HepG2 (cell line): ENCODE measurements around the gene ZFHX3. TPM values are rescaled to one million over a fixed set of nuclear protein-coding genes. Genes with fewer than 3 reads are reported as not detected.

Experiments
- ATAC-seq: fragments of 200-7000 bp; cut with Tn5 transposase; 3 replicates; pipeline ENCODE4 v1.9.1; 2020; ENCODE audit warnings: mild to moderate bottlenecking, moderate library complexity
- BruUV-seq: library from RNA; stranded (reverse); fragments of 400-500 nt; replicated peaks from 2 replicates; lab custom pipeline; 2021; lab: Mats Ljungman, UMichigan
- CTCF ChIA-PET: fragments of 300-600 bp; formaldehyde crosslinking; extraction: SDS; loops from one replicate; lab custom pipeline; 2021; ENCODE audit warnings: low total read pairs, inconsistent platforms, low intra/inter-chr PET ratio; lab: Yijun Ruan, JAX
- POLR2A ChIA-PET: fragments of 350-600 bp; sonication (Branson Sonifier 250); formaldehyde crosslinking; loops from one replicate; lab custom pipeline; 2020; ENCODE audit warnings: antibody characterized with exemption, inconsistent platforms; lab: Yijun Ruan, JAX
- DNase-seq: peaks from one replicate; pipeline ENCODE4 v3.0.0-alpha.2; 2015; ENCODE audit warnings: low spot score
- FAIRE-seq: peaks from 3 replicates; lab custom pipeline; 2011; peaks lifted over from hg19 to GRCh38; lab: Jason Lieb, UNC
- H2AFZ ChIP-seq: one replicate; pipeline ENCODE4 v1.6.1; 2011; ENCODE audit warnings: low read length, inconsistent platforms
- H3K27ac ChIP-seq: fragments of 300-600 bp; 3 replicates; pipeline ENCODE4 v1.8.0; 2011; ENCODE audit warnings: mixed run types, mild to moderate bottlenecking, mixed read lengths, low read length, inconsistent platforms; ENCODE audit not compliant: insufficient read depth; ENCODE audit errors: extremely low read length
- H3K27me3 ChIP-seq, 2 experiments: fragments of 200-600 bp in 1 of 2; 2 replicates in 1 of 2; 3 replicates in 1 of 2; pipeline versions ENCODE4 v1.6.0 to v1.8.0; 2011; ENCODE audit warnings: low read length in 2 of 2, mild to moderate bottlenecking in 2 of 2, moderate library complexity in 2 of 2, inconsistent platforms in 1 of 2; ENCODE audit not compliant: insufficient read depth in 2 of 2, control insufficient read depth in 1 of 2
- H3K36me3 ChIP-seq, 2 experiments: fragments of 200-600 bp in 1 of 2; replicated peaks in 1 of 2; 2 replicates in 1 of 2; 3 replicates in 1 of 2; pipeline versions ENCODE4 v1.5.1 to v1.8.0; 2011; ENCODE audit warnings: low read length in 2 of 2, inconsistent platforms in 1 of 2; ENCODE audit not compliant: insufficient read depth in 2 of 2, control insufficient read depth in 1 of 2
- H3K4me1 ChIP-seq: 2 replicates; pipeline ENCODE4 v1.5.1; 2012; ENCODE audit warnings: low read length, inconsistent platforms; ENCODE audit not compliant: insufficient read depth
- H3K4me2 ChIP-seq: 2 replicates; pipeline ENCODE4 v1.6.0; 2011; ENCODE audit warnings: low read depth, low read length, inconsistent platforms
- H3K4me3 ChIP-seq, 3 experiments: fragments of 200-600 bp in 1 of 3; sonication (generic), shearing (Covaris generic) in 1 of 3; replicated peaks in 1 of 3; 2 replicates each; pipeline ENCODE4 v1.5.1; 2011 to 2016; ENCODE audit warnings: low read length in 3 of 3, inconsistent platforms in 2 of 3, low read depth in 2 of 3, mild to moderate bottlenecking in 2 of 3, control low read depth in 1 of 3, mixed read lengths in 1 of 3; ENCODE audit not compliant: insufficient read depth in 1 of 3
- H3K79me2 ChIP-seq: one replicate; pipeline ENCODE4 v1.6.1; 2011; ENCODE audit warnings: low read length, inconsistent platforms; ENCODE audit not compliant: insufficient read depth
- H3K9ac ChIP-seq: 2 replicates; pipeline ENCODE4 v1.6.0; 2011; ENCODE audit warnings: mild to moderate bottlenecking, low read depth, low read length, inconsistent platforms; ENCODE audit not compliant: insufficient read depth
- H3K9me3 ChIP-seq: 2 replicates; pipeline ENCODE4 v1.5.1; 2012; ENCODE audit warnings: mild to moderate bottlenecking, low read length
- H4K20me1 ChIP-seq: 2 replicates; pipeline ENCODE4 v1.6.0; 2011; ENCODE audit warnings: inconsistent platforms, mild to moderate bottlenecking, low read length, moderate library complexity; ENCODE audit not compliant: insufficient read depth
- RBM22 ChIP-seq: fragments of 200-400 bp; formaldehyde crosslinking; optimal IDR thresholded peaks from 2 replicates; pipeline ENCODE3; 2017; ENCODE audit warnings: mild to moderate bottlenecking, low read length, moderate library complexity
- XBP1 ChIP-seq: sonication (generic); formaldehyde crosslinking; IDR thresholded peaks from 2 replicates; pipeline ENCODE4 v1.5.0; 2020; ENCODE audit warnings: missing genetic modification reagents
- ZKSCAN8 ChIP-seq: IDR thresholded peaks from 2 replicates; pipeline ENCODE4 v1.6.1; 2016; ENCODE audit warnings: borderline replicate concordance, missing genetic modification reagents, missing compliant biosample characterization
- ZNF567 ChIP-seq: sonication (generic); formaldehyde crosslinking; IDR thresholded peaks from 2 replicates; pipeline ENCODE4 v1.8.1; 2023; ENCODE audit warnings: mild to moderate bottlenecking, missing genetic modification reagents, borderline replicate concordance
- ZNF839 ChIP-seq: sonication (generic); formaldehyde crosslinking; IDR thresholded peaks from 2 replicates; pipeline ENCODE4 v1.4.0; 2020; ENCODE audit warnings: missing genetic modification reagents, mild to moderate bottlenecking, borderline replicate concordance
- WGBS: methylation state at CpG from one replicate; pipeline ENCODE4 v1.1.6; 2017; ENCODE audit warnings: low lambda C conversion rate; 5-methylcytosine and 5-hydroxymethylcytosine counted together
- in situ Hi-C: cut with HindIII; loops from 2 replicates; pipeline ENCODE4 v1.10.0; 2017; ENCODE audit warnings: low pct_unique_long_range_greater_than_20kb; ENCODE audit not compliant: extremely low pct_ligation_motif_present
- intact Hi-C: fragments of 100-400 bp; cut with micrococcal nuclease; formaldehyde crosslinking; loops from one replicate; pipeline ENCODE4 v1.10.0; 2022; ENCODE audit not compliant: unreplicated experiment
- polyA plus RNA-seq, 8 experiments: library from polyadenylated mRNA; depleted of rRNA in 3 of 8; stranded (reverse) in 7 of 8; unstranded in 1 of 8; fragments of >200 nt; fragmentation: Illumina TruSeq in 4 of 8; extraction: Trizol in 4 of 8; gene quantifications; 2 replicates each; pipeline versions ENCODE4 v1.2.1 to v1.2.3, GENCODE V29; 2011 to 2016; ENCODE audit warnings: low read depth in 4 of 8, missing spikeins in 1 of 8, mixed read lengths in 1 of 8; ENCODE audit not compliant: insufficient read depth in 1 of 8
- total RNA-seq, 5 experiments: library from RNA; depleted of rRNA; stranded (reverse); fragments of >200 nt; fragmentation: Illumina TruSeq; extraction: Trizol; gene quantifications; 2 replicates each; pipeline ENCODE4 v1.2.3, GENCODE V29; 2016; ENCODE audit warnings: low read depth in 1 of 5
- TF ChIP-seq, protein P1 (sequence below): sonication (generic); formaldehyde crosslinking; IDR thresholded peaks from 2 replicates; pipeline ENCODE4 v1.4.0; 2020; ENCODE audit warnings: missing genetic modification reagents
- TF ChIP-seq, protein P2 (sequence below): sonication (generic); formaldehyde crosslinking; IDR thresholded peaks from 2 replicates; pipeline ENCODE4 v1.9.0; 2022; ENCODE audit warnings: missing genetic modification reagents, mild to moderate bottlenecking, borderline replicate concordance
- TF ChIP-seq, protein P3 (sequence below), 2 experiments: fragments of 450-650 bp in 1 of 2; sonication (generic) in 1 of 2; formaldehyde crosslinking; IDR thresholded peaks; 2 replicates each; pipeline versions ENCODE4 v1.5.0 to v1.8.0; 2020 to 2022; ENCODE audit warnings: mild to moderate bottlenecking in 1 of 2, missing genetic modification reagents in 1 of 2
- TF ChIP-seq, protein P4 (sequence below): sonication (generic); formaldehyde crosslinking; IDR thresholded peaks from 2 replicates; pipeline ENCODE4 v1.5.0; 2020; ENCODE audit warnings: missing genetic modification reagents

Gene ZFHX3
- total and polyA plus RNA-seq, 2 of the 13 experiments (the other 11 are each of a cell fraction or from before 2014, with no cell fraction given) = 5.0 to 6.0 TPM

DNA sequence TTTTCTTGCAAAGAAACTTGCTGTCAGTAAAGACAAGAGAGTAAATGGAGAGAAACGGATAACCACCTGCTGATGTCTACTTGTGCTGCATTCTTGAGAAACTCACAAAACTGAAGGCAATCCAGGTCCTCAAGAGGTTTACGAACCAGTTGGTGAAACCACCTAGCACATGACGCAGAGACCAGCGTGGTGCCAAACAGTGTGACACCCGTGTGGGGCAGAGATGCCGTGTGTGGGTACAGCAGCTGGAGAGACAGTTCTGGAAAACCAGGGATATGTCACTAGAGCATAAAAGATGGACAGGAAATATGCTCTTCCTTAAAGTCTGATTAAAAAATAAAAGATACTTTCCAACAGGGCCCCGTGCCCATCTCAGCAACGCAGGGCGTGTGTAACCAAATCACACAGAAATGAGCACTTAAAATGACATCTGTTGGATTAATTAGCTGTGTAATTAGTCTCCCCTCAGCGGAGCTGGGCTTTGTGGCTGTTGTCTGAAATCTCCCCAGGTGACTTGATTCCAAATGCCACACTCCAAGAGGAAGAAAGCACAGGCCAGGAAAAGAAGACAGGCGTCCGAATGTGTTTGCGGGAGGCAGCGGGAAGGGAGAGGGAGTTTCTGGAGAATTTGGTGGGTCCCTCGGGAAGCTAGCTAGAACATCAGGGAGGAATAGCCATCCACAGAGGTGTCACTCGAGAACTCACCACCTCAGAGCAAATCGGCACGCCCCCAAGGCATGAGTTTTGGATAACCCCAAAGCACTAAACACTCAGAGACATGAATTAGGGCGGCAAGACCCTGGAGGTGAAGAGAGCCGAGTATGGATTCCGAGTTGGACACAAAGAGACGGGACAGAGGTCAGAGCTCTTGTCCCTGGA lies 109.8 kb downstream of the ZFHX3 start:
- Histone ChIP-seq H3K4me3 (no peak overlapping the region), H4K20me1 (peaks cover 3% of the 10 kb centered on the region; the same call in 1 of the 2 replicates), H3K9ac (no peak overlapping the region), H3K79me2 (peaks cover 78% of the 10 kb centered on the region), H3K27me3 (no peaks in the 10 kb centered on the region), H3K4me1 (peaks cover 72% of the 10 kb centered on the region), H2AFZ (no peak overlapping the region), H3K4me2 (no peak overlapping the region), H3K36me3 (peaks cover 0 to 25% of the 10 kb centered on the region in 2 experiments; a peak in 3 of 5 replicates), H3K27ac (no peak overlapping the region), H3K9me3 (no peaks in the 10 kb centered on the region)
- ChIA-PET POLR2A (interaction anchor here (1.1 kb wide), 1 partner anchor 15 kb away, joined by 3 read pairs; no protein-coding TSS in a partner anchor), CTCF (no interaction called here)
- in situ Hi-C loops = no loop called here
- 98% methylated on average over 22 of the region's 22 CpGs for WGBS
- FAIRE-seq (no peak), ATAC-seq (no peak), DNase-seq (no peak)
- TF ChIP-seq RBM22 = peak; percentile 13
- no peak for TF ChIP-seq ZNF839 (CRISPR knock-in tag)
- no TSS peak for BruUV-seq
- intact Hi-C loops = no loop called here

DNA sequence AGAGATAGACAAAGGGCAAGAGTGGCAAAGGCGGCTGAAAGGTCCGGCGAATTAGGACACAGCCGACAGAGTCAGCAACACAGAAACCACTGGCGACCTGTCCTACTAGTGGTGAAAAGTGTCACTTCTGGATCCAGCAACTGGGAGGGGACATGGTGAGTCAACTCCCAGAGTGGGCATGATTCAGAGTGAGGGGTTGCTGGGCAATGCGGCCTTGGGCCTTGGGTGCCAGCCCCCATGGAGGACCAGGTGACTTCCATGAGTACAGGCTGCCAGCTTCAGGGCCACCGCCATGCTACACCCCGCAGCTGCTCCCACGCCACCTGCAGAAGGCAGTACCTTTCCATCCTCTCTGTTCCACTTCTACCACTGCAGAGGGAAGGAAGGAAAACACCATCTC lies 110.6 kb downstream of the ZFHX3 start:
- intact Hi-C loops (no loop called here), in situ Hi-C loops (no loop called here)
- no peak for FAIRE-seq
- Histone ChIP-seq H3K4me2 (no peak overlapping the region), H2AFZ (no peak overlapping the region), H3K4me1 (peaks cover 78% of the 10 kb centered on the region), H3K27ac (peak overlapping the region; percentile 28), H3K79me2 (peaks cover 78% of the 10 kb centered on the region), H3K27me3 (no peaks in the 10 kb centered on the region), H3K36me3 (peaks cover 2 to 19% of the 10 kb centered on the region in 2 experiments; a peak in 3 of 5 replicates), H3K9me3 (no peaks in the 10 kb centered on the region), H3K9ac (no peak overlapping the region), H3K4me3 (no peak overlapping the region), H4K20me1 (peaks cover 6% of the 10 kb centered on the region; the same call in 1 of the 2 replicates)
- CTCF ChIA-PET = no interaction called here
- peak; percentile 71 for ATAC-seq
- POLR2A ChIA-PET = no interaction called here
- WGBS = 88% methylated on average over 7 of the region's 9 CpGs
- DNase-seq = peak; percentile 49
- no TSS peak for BruUV-seq
- TF ChIP-seq ZNF567 (CRISPR knock-in tag) (no peak), XBP1 (CRISPR knock-in tag) (no peak), ZKSCAN8 (CRISPR knock-in tag) (no peak)
- TF ChIP-seq, protein P1, sequence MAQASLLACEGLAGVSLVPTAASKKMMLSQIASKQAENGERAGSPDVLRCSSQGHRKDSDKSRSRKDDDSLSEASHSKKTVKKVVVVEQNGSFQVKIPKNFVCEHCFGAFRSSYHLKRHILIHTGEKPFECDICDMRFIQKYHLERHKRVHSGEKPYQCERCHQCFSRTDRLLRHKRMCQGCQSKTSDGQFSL = no peak
- TF ChIP-seq, protein P2, sequence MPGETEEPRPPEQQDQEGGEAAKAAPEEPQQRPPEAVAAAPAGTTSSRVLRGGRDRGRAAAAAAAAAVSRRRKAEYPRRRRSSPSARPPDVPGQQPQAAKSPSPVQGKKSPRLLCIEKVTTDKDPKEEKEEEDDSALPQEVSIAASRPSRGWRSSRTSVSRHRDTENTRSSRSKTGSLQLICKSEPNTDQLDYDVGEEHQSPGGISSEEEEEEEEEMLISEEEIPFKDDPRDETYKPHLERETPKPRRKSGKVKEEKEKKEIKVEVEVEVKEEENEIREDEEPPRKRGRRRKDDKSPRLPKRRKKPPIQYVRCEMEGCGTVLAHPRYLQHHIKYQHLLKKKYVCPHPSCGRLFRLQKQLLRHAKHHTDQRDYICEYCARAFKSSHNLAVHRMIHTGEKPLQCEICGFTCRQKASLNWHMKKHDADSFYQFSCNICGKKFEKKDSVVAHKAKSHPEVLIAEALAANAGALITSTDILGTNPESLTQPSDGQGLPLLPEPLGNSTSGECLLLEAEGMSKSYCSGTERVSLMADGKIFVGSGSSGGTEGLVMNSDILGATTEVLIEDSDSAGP (CRISPR knock-in tag) = 0 out of 2 replicates have a peak, but pooled peaks have one; percentile 17
- TF ChIP-seq, protein P3, sequence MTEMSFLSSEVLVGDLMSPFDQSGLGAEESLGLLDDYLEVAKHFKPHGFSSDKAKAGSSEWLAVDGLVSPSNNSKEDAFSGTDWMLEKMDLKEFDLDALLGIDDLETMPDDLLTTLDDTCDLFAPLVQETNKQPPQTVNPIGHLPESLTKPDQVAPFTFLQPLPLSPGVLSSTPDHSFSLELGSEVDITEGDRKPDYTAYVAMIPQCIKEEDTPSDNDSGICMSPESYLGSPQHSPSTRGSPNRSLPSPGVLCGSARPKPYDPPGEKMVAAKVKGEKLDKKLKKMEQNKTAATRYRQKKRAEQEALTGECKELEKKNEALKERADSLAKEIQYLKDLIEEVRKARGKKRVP (CRISPR knock-in tag; IDR thresholded peaks at IDR 0.05) = no peak
- TF ChIP-seq, protein P4, sequence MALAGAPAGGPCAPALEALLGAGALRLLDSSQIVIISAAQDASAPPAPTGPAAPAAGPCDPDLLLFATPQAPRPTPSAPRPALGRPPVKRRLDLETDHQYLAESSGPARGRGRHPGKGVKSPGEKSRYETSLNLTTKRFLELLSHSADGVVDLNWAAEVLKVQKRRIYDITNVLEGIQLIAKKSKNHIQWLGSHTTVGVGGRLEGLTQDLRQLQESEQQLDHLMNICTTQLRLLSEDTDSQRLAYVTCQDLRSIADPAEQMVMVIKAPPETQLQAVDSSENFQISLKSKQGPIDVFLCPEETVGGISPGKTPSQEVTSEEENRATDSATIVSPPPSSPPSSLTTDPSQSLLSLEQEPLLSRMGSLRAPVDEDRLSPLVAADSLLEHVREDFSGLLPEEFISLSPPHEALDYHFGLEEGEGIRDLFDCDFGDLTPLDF (CRISPR knock-in tag) = no peak
